Spleen (tissue), 11 donors: ENCODE measurements around the gene AHI1. TPM values are rescaled to one million over a fixed set of nuclear protein-coding genes. Genes with fewer than 3 reads are reported as not detected.
"Not testable (repeated sequence)": the region's sequence is repeated elsewhere in the genome, so short reads cannot be mapped to it uniquely, and the experiment has no call there.

ENCODE experiments used
- DNase-seq: peaks from one replicate; pipeline ENCODE4 v3.0.0-alpha.2; 2020
- H3K27ac ChIP-seq, 8 donors: fragments of 200-600 bp; sonication (generic) in 7 of 8; 1 replicate in 4 of 8; 2 replicates in 4 of 8; pipeline versions ENCODE4 v1.5.0 to v1.8.0; 2016 to 2021; ENCODE audit warnings: inconsistent platforms in 4 of 8, mild to moderate bottlenecking in 4 of 8, moderate library complexity in 1 of 8
- H3K27me3 ChIP-seq, 7 donors: fragments of 200-600 bp; sonication (generic) in 6 of 7; replicated peaks in 1 of 7; 1 replicate in 4 of 7; 2 replicates in 3 of 7; pipeline versions ENCODE4 v1.5.0 to v1.8.0; 2016 to 2021; ENCODE audit warnings: inconsistent platforms in 3 of 7, mild to moderate bottlenecking in 1 of 7
- H3K36me3 ChIP-seq, 6 donors: fragments of 200-600 bp; sonication (generic) in 5 of 6; 1 replicate in 4 of 6; 2 replicates in 2 of 6; pipeline versions ENCODE4 v1.5.0 to v1.8.0; 2016 to 2021; ENCODE audit warnings: inconsistent platforms in 2 of 6
- H3K4me1 ChIP-seq, 6 donors: fragments of 200-600 bp; sonication (generic) in 5 of 6; 1 replicate in 3 of 6; 2 replicates in 3 of 6; pipeline versions ENCODE4 v1.5.0 to v1.8.0; 2016 to 2021; ENCODE audit warnings: inconsistent platforms in 3 of 6
- H3K4me3 ChIP-seq, 8 donors: fragments of 200-600 bp; sonication (generic) in 7 of 8; 1 replicate in 4 of 8; 2 replicates in 4 of 8; pipeline versions ENCODE4 v1.5.0 to v1.8.0; 2016 to 2021; ENCODE audit warnings: inconsistent platforms in 4 of 8, mild to moderate bottlenecking in 4 of 8, moderate library complexity in 2 of 8
- H3K9me3 ChIP-seq, 8 donors: fragments of 200-600 bp; sonication (generic) in 7 of 8; 1 replicate in 4 of 8; 2 replicates in 4 of 8; pipeline versions ENCODE4 v1.5.0 to v1.8.0; 2016 to 2021; ENCODE audit warnings: inconsistent platforms in 4 of 8
- POLR2A ChIP-seq, 3 donors: fragments of 450-650 bp; IDR thresholded peaks; one replicate each; pipeline ENCODE4 v1.5.1; 2017; ENCODE audit warnings: antibody characterized with exemption in 3 of 3, mild to moderate bottlenecking in 1 of 3
- POLR2AphosphoS5 ChIP-seq, 3 donors: sonication (generic); formaldehyde crosslinking; IDR thresholded peaks; one replicate each; pipeline ENCODE4 v1.5.1; 2017; ENCODE audit warnings: antibody characterized with exemption in 3 of 3
- WGBS, 5 donors: extraction: QIAGEN DNeasy Blood & Tissue Kit in 3 of 5; methylation state at CpG; one replicate each; pipeline versions ENCODE4 v1.1.5 to v1.1.7; 2013 to 2018; 5-methylcytosine and 5-hydroxymethylcytosine counted together
- intact Hi-C: fragments of 100-400 bp; cut with DNase I; formaldehyde crosslinking; loops from one replicate; pipeline ENCODE4 v1.15.0; 2023; ENCODE audit warnings: low total_unique reads
- polyA plus RNA-seq, 3 donors: library from polyadenylated mRNA; stranded (reverse); fragments of 200-250 nt; gene quantifications; one replicate each; pipeline ENCODE4 v1.2.1, GENCODE V29; 2013
- total RNA-seq, 7 donors: library from RNA; depleted of rRNA in 3 of 7; stranded (reverse); fragments of >200 nt in 3 of 7; fragmentation: NEBNext Ultra II Directional in 4 of 7; extraction: Animal tissue kit (Norgen Biotek cat#: 25700) in 4 of 7; gene quantifications; one replicate each; pipeline versions ENCODE4 v1.1.0 to v1.2.1, GENCODE V29; 2016 to 2021
- TF ChIP-seq, protein P1 (sequence below), 11 experiments: fragments of 200-600 bp in 7 of 11; fragments of 450-650 bp in 4 of 11; sonication (generic) in 4 of 11; IDR thresholded peaks in 8 of 11; conservative IDR thresholded peaks in 3 of 11; 1 replicate in 7 of 11; 2 replicates in 4 of 11; pipeline versions ENCODE4 v1.4.0 to v1.8.0; 2016 to 2021; ENCODE audit warnings: antibody characterized with exemption in 11 of 11, inconsistent platforms in 4 of 11, mild to moderate bottlenecking in 1 of 11
- donor health status: healthy with polysubstance abuse.
- donor health status: DM: no; HTN: no; CAD: no; lungs with moderate emphysema.
- donor health status: DM: no; HTN: no; CAD: no.
- donor health status: Bipolar disorder and iron deficiency.
- donor health status: healthy.
- donor health status: DM: no; HTN: no; CAD: no.
- donor health status: DM: yes; HTN: yes; CAD: no.

Gene AHI1
- total and polyA plus RNA-seq, 10 donors: 3.6 to 21.8 (median 16.9) TPM

DNA sequence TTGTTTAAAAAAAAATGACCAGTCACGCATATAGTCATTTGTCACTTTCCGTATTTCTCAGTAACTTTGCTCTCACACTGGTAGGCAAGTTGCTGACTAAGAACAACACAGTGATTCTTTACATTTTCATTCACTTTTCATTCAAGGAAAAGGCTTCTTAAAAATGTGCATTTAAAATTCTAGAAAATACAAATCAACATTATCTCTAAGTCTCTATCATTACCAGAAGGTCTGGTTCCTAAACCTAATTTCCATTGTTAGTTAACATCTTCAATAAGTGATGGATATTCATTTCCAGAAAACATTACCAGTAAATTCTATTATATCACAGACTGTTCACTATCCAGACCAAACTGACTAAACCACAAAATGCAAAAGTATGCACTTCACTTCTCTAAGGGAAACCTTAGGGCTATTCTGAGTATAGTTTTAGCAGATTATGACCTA, 115.3 kb downstream of the AHI1 start:
- Histone ChIP-seq H3K27me3 (no peaks in the 10 kb centered on the region), H3K4me3 (no peak overlapping the region), H3K27ac (no peak overlapping the region), H3K36me3 (no peaks in the 10 kb centered on the region), H3K9me3 (no peaks in the 10 kb centered on the region), H3K4me1 (no peaks in the 10 kb centered on the region)
- no peak for DNase-seq
- TF ChIP-seq POLR2A (IDR thresholded peaks at IDR 0.05) (no peak), POLR2AphosphoS5 (IDR thresholded peaks at IDR 0.05) (no peak)
- TF ChIP-seq, protein P1, sequence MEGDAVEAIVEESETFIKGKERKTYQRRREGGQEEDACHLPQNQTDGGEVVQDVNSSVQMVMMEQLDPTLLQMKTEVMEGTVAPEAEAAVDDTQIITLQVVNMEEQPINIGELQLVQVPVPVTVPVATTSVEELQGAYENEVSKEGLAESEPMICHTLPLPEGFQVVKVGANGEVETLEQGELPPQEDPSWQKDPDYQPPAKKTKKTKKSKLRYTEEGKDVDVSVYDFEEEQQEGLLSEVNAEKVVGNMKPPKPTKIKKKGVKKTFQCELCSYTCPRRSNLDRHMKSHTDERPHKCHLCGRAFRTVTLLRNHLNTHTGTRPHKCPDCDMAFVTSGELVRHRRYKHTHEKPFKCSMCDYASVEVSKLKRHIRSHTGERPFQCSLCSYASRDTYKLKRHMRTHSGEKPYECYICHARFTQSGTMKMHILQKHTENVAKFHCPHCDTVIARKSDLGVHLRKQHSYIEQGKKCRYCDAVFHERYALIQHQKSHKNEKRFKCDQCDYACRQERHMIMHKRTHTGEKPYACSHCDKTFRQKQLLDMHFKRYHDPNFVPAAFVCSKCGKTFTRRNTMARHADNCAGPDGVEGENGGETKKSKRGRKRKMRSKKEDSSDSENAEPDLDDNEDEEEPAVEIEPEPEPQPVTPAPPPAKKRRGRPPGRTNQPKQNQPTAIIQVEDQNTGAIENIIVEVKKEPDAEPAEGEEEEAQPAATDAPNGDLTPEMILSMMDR (IDR thresholded peaks at IDR 0.05 in 8 of 11, conservative IDR thresholded peaks at IDR 0.05 in 3 of 11): no peak
- WGBS, 5 donors: 40 to 61% (median 41%) methylated on average over 2 of the region's 2 CpGs
- intact Hi-C loops: no loop called here

DNA sequence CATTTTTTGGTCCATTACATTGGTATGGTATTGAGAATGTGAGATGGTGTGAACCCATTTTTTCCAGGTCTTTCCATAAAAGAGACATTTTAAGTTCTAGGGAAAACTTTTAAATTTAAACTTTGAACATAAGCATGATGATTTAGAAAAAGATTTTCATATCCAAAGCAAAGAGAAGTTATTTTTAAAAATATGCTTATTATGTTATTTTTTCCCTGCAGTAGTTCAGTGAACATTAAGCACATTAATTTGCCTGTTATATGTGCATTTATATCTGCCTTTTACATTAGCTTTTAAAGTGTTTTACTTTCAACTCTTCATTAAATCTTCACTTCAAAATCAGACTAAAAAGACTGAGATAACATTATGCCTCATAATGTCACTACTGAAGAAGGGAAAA, 116.7 kb downstream of the AHI1 start:
- no peaks in the 10 kb centered on the region for H3K4me1 ChIP-seq
- no peaks in the 10 kb centered on the region for H3K9me3 ChIP-seq
- no peak overlapping the region for H3K4me3 ChIP-seq
- DNase-seq: no peak
- H3K27ac ChIP-seq: no peak overlapping the region
- intact Hi-C loops: no loop called here
- TF ChIP-seq POLR2A (IDR thresholded peaks at IDR 0.05) (no peak), POLR2AphosphoS5 (IDR thresholded peaks at IDR 0.05) (no peak)
- TF ChIP-seq, protein P1 (IDR thresholded peaks at IDR 0.05 in 8 of 11, conservative IDR thresholded peaks at IDR 0.05 in 3 of 11): no peak
- no peaks in the 10 kb centered on the region for H3K36me3 ChIP-seq
- no peaks in the 10 kb centered on the region for H3K27me3 ChIP-seq

DNA sequence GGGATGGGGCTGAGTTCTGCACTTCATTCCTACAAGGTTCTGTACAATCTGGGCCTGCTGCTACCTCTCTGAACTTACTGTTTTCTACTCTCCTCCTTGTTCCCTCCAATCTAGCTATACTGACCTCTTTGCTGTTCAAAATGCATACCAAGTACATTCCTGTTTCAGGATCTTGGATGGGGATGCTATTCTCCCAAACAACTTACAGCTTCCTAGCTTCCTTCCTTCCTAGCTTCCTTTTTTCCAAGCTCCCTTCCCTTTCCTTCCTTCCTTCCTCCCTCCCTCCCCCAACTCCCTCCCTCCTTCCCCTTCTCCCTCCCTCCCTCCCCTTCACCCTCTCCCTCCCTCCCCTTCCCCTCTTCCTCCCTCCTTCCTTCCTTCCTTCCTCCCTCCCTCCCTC, 117.9 kb downstream of the AHI1 start:
- no peak for DNase-seq
- Histone ChIP-seq H3K9me3 (no peaks in the 10 kb centered on the region), H3K36me3 (no peaks in the 10 kb centered on the region), H3K4me3 (no peak overlapping the region), H3K27me3 (no peaks in the 10 kb centered on the region), H3K4me1 (no peaks in the 10 kb centered on the region), H3K27ac (no peak overlapping the region)
- intact Hi-C loops: no loop called here
- TF ChIP-seq, protein P1 (IDR thresholded peaks at IDR 0.05 in 8 of 11, conservative IDR thresholded peaks at IDR 0.05 in 3 of 11): no peak
- no peak for TF ChIP-seq POLR2A (IDR thresholded peaks at IDR 0.05)
- no peak for TF ChIP-seq POLR2AphosphoS5 (IDR thresholded peaks at IDR 0.05)

DNA sequence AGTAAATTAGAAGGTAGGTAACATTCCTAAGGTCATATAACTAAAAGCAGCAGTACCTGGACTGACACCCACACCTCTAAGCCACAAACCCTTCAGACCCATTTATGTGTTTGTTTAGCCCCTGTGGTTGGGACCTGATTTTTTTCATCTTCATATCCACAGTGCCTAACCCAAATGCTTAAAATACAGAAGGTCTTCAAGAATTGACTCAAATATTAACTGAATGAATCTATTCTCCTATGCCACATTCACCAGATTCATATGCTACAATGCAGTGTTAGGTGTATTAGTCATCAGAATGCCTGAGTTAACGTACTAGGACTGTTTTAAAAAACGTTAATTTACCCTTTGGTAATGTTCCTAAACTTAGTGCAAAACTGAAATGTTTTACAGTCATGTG, 124.8 kb downstream of the AHI1 start:
- DNase-seq: no peak
- Histone ChIP-seq H3K27ac (no peak overlapping the region), H3K27me3 (no peaks in the 10 kb centered on the region), H3K9me3 (peaks cover 0 to 18% (median 2%) of the 10 kb centered on the region in 8 donors), H3K36me3 (peaks cover 0 to 4% (median 0%) of the 10 kb centered on the region in 6 donors), H3K4me3 (no peak overlapping the region), H3K4me1 (no peaks in the 10 kb centered on the region)
- TF ChIP-seq POLR2A (IDR thresholded peaks at IDR 0.05) (no peak), POLR2AphosphoS5 (IDR thresholded peaks at IDR 0.05) (no peak)
- TF ChIP-seq, protein P1 (IDR thresholded peaks at IDR 0.05 in 8 of 11, conservative IDR thresholded peaks at IDR 0.05 in 3 of 11): no peak
- intact Hi-C loops: no loop called here
- WGBS, 5 donors: 64 to 88% (median 83%) methylated on average over 2 of the region's 2 CpGs

DNA sequence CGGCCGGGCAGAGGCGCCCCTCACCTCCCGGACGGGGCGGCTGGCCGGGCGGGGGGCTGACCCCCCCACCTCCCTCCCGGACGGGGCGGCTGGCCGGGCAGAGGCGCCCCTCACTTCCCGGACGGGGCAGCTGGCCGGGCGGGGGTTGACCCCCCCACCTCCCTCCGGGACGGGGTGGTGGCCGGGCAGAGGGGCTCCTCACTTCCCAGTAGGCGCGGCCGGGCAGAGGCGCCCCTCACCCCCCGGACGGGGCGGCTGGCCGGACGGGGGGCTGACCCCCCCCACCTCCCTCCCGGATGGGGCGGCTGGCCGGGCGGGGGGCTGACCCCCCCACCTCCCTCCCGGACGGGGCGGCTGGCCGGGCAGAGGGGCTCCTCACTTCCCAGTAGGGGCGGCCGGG, 133.9 kb downstream of the AHI1 start:
- WGBS, 5 donors: 95 to 100% (median 98%) methylated on average over 2 to 30 of the region's 39 CpGs; no CpG with 5 or more reads in 1 of the 5 donors
- H3K27me3 ChIP-seq, DNase-seq, H3K36me3 ChIP-seq, intact Hi-C loops, H3K27ac ChIP-seq, H3K4me3 ChIP-seq, H3K4me1 ChIP-seq: not testable (repeated sequence)
- H3K9me3 ChIP-seq: peaks cover 0 to 46% (median 21%) of the 10 kb centered on the region in 8 donors
